NB4 (cell line): ENCODE data around the gene AOPEP.

ENCODE experiments used
- CTCF ChIP-seq: IDR thresholded peaks from one replicate; pipeline ENCODE4 v1.5.1; 2012; ENCODE audit warnings: low read depth, low read length
- MAX ChIP-seq: IDR thresholded peaks from 2 replicates; pipeline ENCODE4 v1.6.1; 2011; ENCODE audit warnings: low read depth, low read length

GRCh38 chr9:95048225-95049087 is 322.0 kb downstream of the AOPEP start:
- no peak for TF ChIP-seq CTCF
- TF ChIP-seq MAX: no peak
